ENCODE data around the gene KCNK3.

Gene KCNK3

GRCh38 chr2:26715528-26716270 lies 23.2 kb downstream of the KCNK3 start:
- DNase-seq = no peak

GRCh38 chr2:26716340-26716739 lies 23.8 kb downstream of the KCNK3 start:
- no peak for DNase-seq

DNA sequence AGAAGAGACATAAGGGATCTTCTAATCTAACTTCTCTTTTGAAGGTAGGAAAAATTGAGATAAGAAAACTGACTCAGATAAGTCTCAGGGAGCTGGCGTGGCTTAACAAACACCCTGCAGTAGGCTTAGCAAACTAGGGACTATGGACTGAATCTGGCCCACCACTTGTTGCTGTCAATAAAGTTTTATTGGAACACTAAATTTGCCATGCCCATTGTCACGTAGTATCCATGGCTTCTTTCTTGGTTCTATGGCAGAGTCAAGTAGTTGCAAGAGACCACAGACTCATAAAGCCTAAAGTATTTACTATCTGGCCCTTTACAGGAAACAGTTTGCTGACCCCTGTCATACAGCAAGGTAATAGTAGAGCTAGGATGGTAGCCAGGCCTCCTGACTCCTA lies 24.2 kb downstream of the KCNK3 start:
- DNase-seq = no peak

DNA sequence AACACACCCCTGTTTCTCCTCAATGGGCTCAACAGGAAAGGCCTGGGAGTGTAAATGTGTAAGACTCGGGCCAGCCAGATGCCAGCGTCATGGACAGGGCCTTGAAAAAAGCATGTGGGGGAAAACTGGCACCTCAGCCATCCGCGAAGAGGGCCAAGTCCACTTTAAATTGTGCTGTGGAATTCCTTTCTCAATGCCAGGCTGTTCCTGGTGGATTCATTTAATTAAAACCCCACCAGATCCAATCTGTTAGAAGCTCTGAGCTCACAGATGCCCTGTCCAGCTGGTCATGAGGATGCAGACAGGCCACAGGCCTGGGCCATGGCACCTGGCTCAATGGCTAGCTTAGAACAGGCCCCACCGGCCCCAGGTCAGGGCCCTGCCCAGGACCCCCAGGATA lies 24.8 kb downstream of the KCNK3 start:
- DNase-seq = no peak

DNA sequence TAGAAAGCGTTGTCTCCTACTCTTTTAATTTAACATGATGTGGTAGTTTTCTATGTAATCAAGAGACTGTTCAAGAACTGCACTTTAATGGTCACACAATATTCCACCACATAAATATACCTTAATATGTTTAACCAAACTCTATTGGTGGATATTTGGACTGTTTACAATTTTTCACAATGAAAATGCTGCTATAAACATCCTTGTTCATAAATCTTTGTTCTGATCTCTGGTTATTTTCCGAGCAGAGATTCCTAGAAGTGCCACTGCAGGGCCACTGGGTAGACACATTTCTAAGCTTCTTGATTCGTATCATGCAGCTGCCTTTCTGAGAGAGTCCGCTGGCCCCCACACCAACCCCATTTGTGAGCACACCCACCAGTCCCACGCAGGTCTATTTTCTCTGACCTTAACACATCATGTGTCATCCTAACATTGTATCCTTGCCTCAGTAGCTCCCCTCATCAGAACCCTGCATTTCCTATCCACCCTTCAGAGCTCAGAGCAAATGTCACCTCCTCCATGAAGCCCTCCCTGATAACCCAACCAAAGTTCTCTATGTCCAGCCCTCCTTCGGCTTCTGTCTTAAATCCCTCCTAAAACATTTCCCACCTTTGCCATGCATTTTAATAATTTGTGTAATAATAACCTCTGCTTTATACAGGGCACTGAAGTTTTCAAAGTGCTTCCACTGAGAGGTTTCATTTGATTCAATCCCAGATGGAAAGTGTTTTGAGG lies 26.6 kb downstream of the KCNK3 start:
- DNase-seq = no peak

DNA sequence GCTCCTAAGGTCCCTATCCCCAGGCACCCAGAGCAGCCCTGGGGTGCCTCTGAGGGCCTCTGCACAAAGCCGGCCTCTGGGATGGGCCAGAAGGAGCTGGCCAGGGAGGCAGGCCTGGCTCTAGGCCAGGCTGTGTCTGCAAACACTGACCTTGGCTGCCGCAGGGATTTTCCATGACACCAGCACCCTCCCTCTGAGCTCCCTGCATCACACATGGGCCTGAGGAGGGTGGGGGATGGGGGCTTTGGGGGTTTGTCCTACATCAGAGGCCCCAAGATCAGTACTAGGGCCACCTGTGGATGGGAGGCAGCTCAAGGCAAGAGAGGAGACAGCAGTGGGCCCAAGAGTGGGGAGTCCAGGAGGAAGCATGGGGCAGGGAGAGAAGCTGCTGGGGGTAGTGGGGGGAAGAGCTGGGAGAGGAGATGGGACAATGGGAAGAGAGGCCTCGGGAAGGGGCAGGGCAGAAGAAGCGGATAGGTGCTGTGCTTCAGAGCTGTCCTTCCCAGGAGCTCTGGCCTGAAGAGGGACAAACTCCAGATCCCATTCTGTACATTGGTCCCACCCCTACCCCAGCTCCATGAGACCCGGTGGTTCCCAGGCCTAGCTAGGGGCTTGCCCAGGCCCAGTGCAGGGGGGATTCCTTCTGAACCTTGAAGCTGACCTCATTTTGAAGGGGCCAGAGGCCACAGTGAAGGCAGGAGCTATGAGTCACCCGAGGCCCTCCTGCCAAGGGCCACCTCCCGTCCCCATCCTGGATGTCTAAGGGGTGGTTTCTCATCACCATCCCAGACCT lies 28.0 kb downstream of the KCNK3 start:
- DNase-seq = no peak

DNA sequence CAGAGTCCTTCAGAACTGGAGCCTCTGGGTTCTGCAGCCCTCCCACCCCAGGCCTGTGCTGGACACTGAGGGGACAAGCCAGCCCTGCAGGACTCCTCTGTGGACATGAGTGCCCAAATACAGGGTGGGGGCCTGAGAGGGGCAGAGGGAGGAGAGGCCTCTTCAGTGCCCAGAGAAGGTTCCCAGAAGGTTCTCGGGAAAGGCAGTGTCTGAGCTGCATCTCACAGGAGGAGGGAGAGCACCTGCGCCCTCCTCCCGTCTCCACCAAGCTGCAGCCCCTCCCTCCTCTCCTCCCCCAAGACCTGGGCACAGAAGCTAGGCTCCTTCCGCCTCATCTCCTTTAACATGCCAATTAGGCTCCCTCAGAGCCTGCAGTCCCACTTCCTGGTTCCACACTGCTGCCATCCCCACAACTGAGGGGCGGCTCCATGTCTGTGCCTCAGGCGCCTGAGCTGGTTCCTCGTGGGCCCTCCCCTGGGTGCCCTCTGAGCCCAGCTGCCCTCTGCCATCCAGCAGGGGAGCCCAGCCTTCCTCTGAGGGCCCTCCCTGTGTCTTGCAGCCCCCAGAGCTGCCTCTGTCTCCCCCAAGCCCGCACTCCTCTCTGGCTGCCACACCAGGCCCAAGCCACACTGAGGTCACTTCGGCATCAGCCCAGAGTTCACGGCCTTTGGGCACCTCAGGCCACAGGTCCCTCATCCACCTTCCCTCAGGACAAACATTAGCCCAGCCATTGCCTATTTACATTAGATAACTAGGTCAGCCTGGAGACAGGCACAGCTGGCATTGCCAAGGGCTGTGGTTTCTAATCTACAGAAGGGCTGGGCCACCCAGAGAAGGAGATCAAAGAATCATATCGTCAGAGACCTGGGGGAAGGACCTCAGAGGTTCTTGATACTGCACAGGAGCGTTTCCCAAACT lies 28.9 kb downstream of the KCNK3 start:
- no peak for DNase-seq

- no peak for DNase-seq
Measured at GRCh38 chr2:26722328-26722727, 29.8 kb downstream of the KCNK3 start.

DNA sequence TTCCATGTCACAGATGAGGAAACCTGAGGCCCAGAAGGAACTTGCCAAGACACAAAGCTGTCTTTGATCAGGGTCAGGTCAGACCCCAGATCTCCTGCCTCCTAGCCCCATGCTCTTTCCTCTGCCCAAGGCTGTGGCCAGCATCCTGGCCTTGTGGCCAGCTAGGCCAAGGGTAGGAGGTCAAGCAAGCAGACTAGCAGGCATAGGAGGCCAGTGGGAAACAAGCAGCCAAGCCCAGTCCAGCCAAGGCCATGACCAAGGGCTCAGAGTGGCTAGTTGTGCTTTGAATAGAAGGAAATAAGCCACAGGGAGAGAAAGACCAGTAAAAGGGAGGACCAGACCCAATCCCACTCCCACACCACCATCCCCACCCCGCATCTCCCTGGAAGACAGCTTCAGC lies 30.4 kb downstream of the KCNK3 start:
- no peak for DNase-seq

- no peak for DNase-seq
Measured at GRCh38 chr2:26723475-26723874, 31.0 kb downstream of the KCNK3 start.

DNA sequence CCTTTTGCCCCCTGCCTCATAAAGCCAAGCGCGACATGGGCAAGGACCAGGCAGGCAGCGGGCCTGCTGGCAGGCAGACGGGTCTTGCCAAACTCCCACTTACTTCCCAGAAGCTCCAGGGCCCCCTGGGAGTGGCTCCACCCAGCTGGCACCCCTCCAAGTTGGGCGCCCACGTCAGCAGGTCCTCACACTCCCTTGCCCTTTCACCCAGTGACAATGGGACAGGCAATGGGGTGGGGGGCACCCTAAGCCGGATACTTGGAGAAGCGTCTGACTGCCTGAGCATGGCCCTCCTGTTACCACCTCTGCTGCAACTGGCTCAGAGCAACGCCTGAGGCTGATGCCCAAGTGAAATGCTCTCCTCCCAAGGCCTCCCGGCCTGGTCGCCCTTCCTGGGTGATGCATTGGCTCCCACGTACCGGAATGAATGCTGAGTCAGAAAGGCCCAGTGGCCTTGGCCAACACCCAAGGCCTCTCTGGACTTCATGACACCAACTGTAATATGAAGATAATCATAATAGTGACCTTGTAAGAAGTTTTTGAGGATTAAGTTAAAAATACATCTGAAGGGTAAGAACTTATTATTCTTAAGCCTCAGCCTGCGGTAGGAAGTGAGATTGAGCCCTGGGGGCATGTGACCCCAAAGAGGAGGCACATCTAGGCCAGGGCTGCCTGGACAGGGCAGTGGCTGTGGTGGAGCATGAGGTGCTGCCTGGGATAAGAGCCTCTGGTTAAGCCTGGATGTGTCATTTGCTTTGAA lies 31.6 kb downstream of the KCNK3 start:
- no peak for DNase-seq

DNA sequence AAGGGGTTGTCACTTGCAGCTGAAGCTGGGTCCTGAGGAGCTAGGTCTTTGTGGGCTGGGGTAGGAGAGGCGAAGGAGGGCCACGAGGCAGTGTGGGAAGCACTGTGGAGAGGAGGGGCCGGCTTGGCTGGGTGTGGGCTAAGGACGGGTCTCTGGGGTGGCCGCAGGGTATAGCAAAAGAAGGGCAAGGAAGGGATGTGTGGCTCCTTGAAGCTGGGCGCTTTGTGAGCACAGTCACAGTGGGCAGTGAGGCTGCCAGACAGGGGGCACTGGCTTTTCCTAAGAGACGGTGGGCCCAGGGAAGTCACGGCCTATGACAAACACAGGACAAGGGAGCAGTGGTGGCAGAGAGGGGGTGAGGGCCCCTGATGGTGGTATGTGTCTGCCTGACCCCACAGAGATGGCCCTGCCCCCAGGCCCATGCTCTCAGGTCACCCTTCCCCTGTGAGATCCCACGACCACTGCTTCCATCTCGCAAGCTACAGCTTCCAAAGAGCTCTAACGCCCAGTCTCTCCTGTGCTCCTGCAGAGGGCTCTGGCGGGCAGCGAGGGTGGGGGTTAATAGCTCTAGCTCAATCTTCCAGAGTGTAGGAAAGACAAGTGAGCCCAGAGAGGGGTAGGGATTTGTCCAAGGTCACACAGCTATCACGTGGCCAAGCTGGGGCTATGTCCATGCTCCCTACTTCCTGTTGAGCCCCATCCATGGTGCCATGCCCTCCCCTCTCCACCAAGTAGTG lies 32.4 kb downstream of the KCNK3 start:
- no peak for DNase-seq

- no peak for DNase-seq
Measured at GRCh38 chr2:26725521-26725820, 32.9 kb downstream of the KCNK3 start.

DNA sequence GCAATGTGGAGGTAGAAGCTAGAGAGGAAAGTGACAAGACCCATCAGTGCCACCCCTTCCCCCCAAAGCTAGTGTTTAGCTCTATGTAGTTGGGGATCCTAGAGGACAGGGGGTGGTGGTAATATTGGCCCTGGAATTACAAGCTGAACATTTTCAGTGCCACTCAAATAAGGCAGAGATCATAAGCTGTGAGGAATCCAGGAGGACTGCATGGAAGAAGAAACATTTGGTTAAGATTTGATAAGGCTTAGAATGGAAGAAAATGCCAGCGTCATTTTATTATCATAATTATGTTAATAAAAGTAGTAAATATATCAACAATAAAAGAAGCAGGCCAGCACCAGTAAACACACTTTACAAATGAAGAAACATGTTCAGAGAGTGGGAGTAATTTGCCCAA lies 33.7 kb downstream of the KCNK3 start:
- DNase-seq = no peak

DNA sequence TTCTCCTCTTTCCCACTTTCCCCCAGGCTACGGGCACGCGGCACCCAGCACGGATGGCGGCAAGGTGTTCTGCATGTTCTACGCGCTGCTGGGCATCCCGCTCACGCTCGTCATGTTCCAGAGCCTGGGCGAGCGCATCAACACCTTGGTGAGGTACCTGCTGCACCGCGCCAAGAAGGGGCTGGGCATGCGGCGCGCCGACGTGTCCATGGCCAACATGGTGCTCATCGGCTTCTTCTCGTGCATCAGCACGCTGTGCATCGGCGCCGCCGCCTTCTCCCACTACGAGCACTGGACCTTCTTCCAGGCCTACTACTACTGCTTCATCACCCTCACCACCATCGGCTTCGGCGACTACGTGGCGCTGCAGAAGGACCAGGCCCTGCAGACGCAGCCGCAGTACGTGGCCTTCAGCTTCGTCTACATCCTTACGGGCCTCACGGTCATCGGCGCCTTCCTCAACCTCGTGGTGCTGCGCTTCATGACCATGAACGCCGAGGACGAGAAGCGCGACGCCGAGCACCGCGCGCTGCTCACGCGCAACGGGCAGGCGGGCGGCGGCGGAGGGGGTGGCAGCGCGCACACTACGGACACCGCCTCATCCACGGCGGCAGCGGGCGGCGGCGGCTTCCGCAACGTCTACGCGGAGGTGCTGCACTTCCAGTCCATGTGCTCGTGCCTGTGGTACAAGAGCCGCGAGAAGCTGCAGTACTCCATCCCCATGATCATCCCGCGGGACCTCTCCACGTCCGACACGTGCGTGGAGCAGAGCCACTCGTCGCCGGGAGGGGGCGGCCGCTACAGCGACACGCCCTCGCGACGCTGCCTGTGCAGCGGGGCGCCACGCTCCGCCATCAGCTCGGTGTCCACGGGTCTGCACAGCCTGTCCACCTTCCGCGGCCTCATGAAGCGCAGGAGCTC lies 35.4 kb downstream of the KCNK3 start:
- peak; percentile 9 for DNase-seq

GRCh38 chr2:26729311-26729710 lies 36.8 kb downstream of the KCNK3 start:
- DNase-seq = no peak

GRCh38 chr2:26730549-26731344 lies 38.2 kb downstream of the KCNK3 start:
- no peak for DNase-seq

DNA sequence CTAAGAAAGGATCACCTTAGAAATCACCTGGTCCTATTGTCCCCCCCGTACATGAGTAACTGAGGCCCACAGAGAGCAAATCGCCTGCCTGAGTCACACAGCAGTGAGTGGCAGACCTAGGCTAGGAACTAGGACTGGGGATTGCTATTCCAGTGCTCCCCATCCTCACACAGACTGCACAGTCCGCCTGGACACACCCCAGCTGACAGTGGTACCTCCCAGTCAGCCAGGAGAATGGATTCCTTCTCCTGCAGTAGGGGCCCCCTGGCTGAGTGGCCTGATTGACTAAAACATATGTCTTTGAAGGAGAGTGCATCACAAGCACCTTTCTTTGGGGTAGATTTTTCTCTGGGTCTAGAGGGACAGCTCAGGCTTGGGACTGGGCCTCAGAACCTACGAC lies 39.2 kb downstream of the KCNK3 start:
- no peak for DNase-seq

GRCh38 chr2:26732446-26732845 lies 39.9 kb downstream of the KCNK3 start:
- DNase-seq = no peak
